NT2/D1 (cell line): Measurements from ENCODE around the gene PLXNC1.
A peak's percentile ranks its signal among the peaks of the same experiment; 100 is the strongest.

Experiments
- DNase-seq: peaks from one replicate; pipeline ENCODE4 v3.0.0-alpha.2; 2011; ENCODE audit warnings: low read depth, low spot score
- H3K27me3 ChIP-seq: 2 replicates; pipeline ENCODE4 v1.6.0; 2011; ENCODE audit warnings: mild to moderate bottlenecking; ENCODE audit not compliant: insufficient read length, insufficient read depth
- H3K36me3 ChIP-seq: 2 replicates; pipeline ENCODE4 v1.6.1; 2011; ENCODE audit warnings: mild to moderate bottlenecking, low read length, mixed read lengths; ENCODE audit not compliant: insufficient read depth, insufficient read length
- H3K4me1 ChIP-seq: 2 replicates; pipeline ENCODE4 v1.5.1; 2011; ENCODE audit not compliant: insufficient read depth, insufficient read length
- H3K4me3 ChIP-seq: 2 replicates; pipeline ENCODE4 v1.5.1; 2011; ENCODE audit warnings: low read depth; ENCODE audit not compliant: insufficient read length
- H3K9ac ChIP-seq: 2 replicates; pipeline ENCODE4 v1.6.0; 2011; ENCODE audit warnings: low read depth; ENCODE audit not compliant: insufficient read length
- H3K9me3 ChIP-seq: 2 replicates; pipeline ENCODE4 v1.5.1; 2011; ENCODE audit warnings: mild to moderate bottlenecking, low read length; ENCODE audit not compliant: insufficient read depth
- SUZ12 ChIP-seq: IDR thresholded peaks from 2 replicates; pipeline ENCODE4 v1.6.1; 2011; ENCODE audit not compliant: insufficient read length, insufficient read depth; ENCODE audit errors: extremely low read depth
- YY1 ChIP-seq: IDR thresholded peaks from 2 replicates; pipeline ENCODE4 v1.6.1; 2011; ENCODE audit not compliant: insufficient read length, insufficient read depth
- ZNF274 ChIP-seq: IDR thresholded peaks from 2 replicates; pipeline ENCODE4 v1.6.1; 2011; ENCODE audit warnings: mild to moderate bottlenecking, low read depth, low read length

The PLXNC1 gene

GRCh38 chr12:94145191-94145983 is 3.0 kb upstream of the PLXNC1 start:
- no peak for TF ChIP-seq ZNF274
- no peak for TF ChIP-seq SUZ12
- TF ChIP-seq YY1: no peak
- Histone ChIP-seq H3K4me3 (no peak overlapping the region), H3K9ac (no peak overlapping the region), H3K36me3 (no peaks in the 10 kb centered on the region), H3K9me3 (no peaks in the 10 kb centered on the region), H3K27me3 (peaks cover 37% of the 10 kb centered on the region), H3K4me1 (no peaks in the 10 kb centered on the region)
- DNase-seq: no peak

GRCh38 chr12:94146166-94146936 is 2.0 kb upstream of the PLXNC1 start:
- Histone ChIP-seq H3K4me1 (no peaks in the 10 kb centered on the region), H3K9me3 (no peaks in the 10 kb centered on the region), H3K4me3 (no peak overlapping the region), H3K36me3 (no peaks in the 10 kb centered on the region), H3K27me3 (peaks cover 47% of the 10 kb centered on the region), H3K9ac (no peak overlapping the region)
- no peak for DNase-seq
- no peak for TF ChIP-seq SUZ12
- TF ChIP-seq YY1: no peak
- no peak for TF ChIP-seq ZNF274

GRCh38 chr12:94147387-94147990 is 888 bp upstream of the PLXNC1 start:
- DNase-seq: no peak
- no peak for TF ChIP-seq SUZ12
- no peak for TF ChIP-seq YY1
- no peak for TF ChIP-seq ZNF274
- H3K27me3 ChIP-seq: peaks cover 51% of the 10 kb centered on the region
- H3K9me3 ChIP-seq: no peaks in the 10 kb centered on the region
- H3K4me1 ChIP-seq: peaks cover 3% of the 10 kb centered on the region
- H3K9ac ChIP-seq: peak overlapping the region; percentile 4
- no peaks in the 10 kb centered on the region for H3K36me3 ChIP-seq
- peak overlapping the region; percentile 73 for H3K4me3 ChIP-seq

GRCh38 chr12:94148739-94149118 is 352 bp downstream of the PLXNC1 start:
- Histone ChIP-seq H3K27me3 (peaks cover 55% of the 10 kb centered on the region), H3K4me3 (peak overlapping the region; percentile 73), H3K9me3 (no peaks in the 10 kb centered on the region), H3K4me1 (peaks cover 3% of the 10 kb centered on the region), H3K36me3 (no peaks in the 10 kb centered on the region), H3K9ac (peak overlapping the region; percentile 85)
- no peak for DNase-seq
- TF ChIP-seq YY1 (no peak), ZNF274 (no peak), SUZ12 (no peak)

GRCh38 chr12:94149119-94149780 is 873 bp downstream of the PLXNC1 start:
- TF ChIP-seq SUZ12: no peak
- no peak for TF ChIP-seq YY1
- no peak for TF ChIP-seq ZNF274
- no peaks in the 10 kb centered on the region for H3K36me3 ChIP-seq
- no peak for DNase-seq
- H3K9ac ChIP-seq: peak overlapping the region; percentile 85
- no peaks in the 10 kb centered on the region for H3K9me3 ChIP-seq
- H3K4me3 ChIP-seq: peak overlapping the region; percentile 73
- H3K27me3 ChIP-seq: peaks cover 55% of the 10 kb centered on the region
- H3K4me1 ChIP-seq: peaks cover 3% of the 10 kb centered on the region

- TF ChIP-seq ZNF274 (no peak), YY1 (no peak)
- peak overlapping the region; percentile 85 for H3K9ac ChIP-seq
- H3K4me1 ChIP-seq: peaks cover 3% of the 10 kb centered on the region
- DNase-seq: no peak
- H3K4me3 ChIP-seq: peak overlapping the region; percentile 73
- H3K36me3 ChIP-seq: no peaks in the 10 kb centered on the region
- peaks cover 55% of the 10 kb centered on the region for H3K27me3 ChIP-seq
- no peaks in the 10 kb centered on the region for H3K9me3 ChIP-seq
Observed at GRCh38 chr12:94149781-94150239, 1.4 kb downstream of the PLXNC1 start.
